ENCODE measurements around the gene NELFE.

GRCh38 chr6:31972709-31973350, 14.1 kb upstream of the NELFE start:
- TF ChIP-seq, protein P1, sequence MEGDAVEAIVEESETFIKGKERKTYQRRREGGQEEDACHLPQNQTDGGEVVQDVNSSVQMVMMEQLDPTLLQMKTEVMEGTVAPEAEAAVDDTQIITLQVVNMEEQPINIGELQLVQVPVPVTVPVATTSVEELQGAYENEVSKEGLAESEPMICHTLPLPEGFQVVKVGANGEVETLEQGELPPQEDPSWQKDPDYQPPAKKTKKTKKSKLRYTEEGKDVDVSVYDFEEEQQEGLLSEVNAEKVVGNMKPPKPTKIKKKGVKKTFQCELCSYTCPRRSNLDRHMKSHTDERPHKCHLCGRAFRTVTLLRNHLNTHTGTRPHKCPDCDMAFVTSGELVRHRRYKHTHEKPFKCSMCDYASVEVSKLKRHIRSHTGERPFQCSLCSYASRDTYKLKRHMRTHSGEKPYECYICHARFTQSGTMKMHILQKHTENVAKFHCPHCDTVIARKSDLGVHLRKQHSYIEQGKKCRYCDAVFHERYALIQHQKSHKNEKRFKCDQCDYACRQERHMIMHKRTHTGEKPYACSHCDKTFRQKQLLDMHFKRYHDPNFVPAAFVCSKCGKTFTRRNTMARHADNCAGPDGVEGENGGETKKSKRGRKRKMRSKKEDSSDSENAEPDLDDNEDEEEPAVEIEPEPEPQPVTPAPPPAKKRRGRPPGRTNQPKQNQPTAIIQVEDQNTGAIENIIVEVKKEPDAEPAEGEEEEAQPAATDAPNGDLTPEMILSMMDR (IDR thresholded peaks at IDR 0.05), result no peak
- no peak for TF ChIP-seq EP300 (IDR thresholded peaks at IDR 0.05)
- no peak for TF ChIP-seq POLR2A (IDR thresholded peaks at IDR 0.05)
